Skeletal muscle satellite cell (primary cell): ENCODE measurements around the gene DIAPH3.
A peak's percentile ranks its signal among the peaks of the same experiment; 100 is the strongest.

ENCODE experiments used
- H3K27me3 ChIP-seq: 2 replicates; pipeline ENCODE4 v1.7.0; 2013; ENCODE audit warnings: low read length; ENCODE audit not compliant: control insufficient read depth, insufficient read depth
- H3K36me3 ChIP-seq: 2 replicates; pipeline ENCODE4 v1.7.0; 2013; ENCODE audit warnings: mild to moderate bottlenecking, control low read depth, low read length; ENCODE audit not compliant: insufficient read depth
- H3K4me1 ChIP-seq: 2 replicates; pipeline ENCODE4 v1.7.0; 2013; ENCODE audit warnings: low read length; ENCODE audit not compliant: control insufficient read depth, insufficient read depth
- H3K4me2 ChIP-seq: 2 replicates; pipeline ENCODE4 v1.7.0; 2013; ENCODE audit warnings: mild to moderate bottlenecking, low read length
- H3K4me3 ChIP-seq: 2 replicates; pipeline ENCODE4 v1.7.0; 2013; ENCODE audit warnings: low read length
- H3K9ac ChIP-seq: 2 replicates; pipeline ENCODE4 v1.7.0; 2013; ENCODE audit warnings: mild to moderate bottlenecking, low read depth, low read length, moderate library complexity
- H3K9me3 ChIP-seq: replicated peaks from 2 replicates; pipeline ENCODE4 v1.7.0; 2013; ENCODE audit warnings: mild to moderate bottlenecking, control low read depth, low read length

DIAPH3 gene

GRCh38 chr13:60172111-60172510 is 8.4 kb upstream of the DIAPH3 start:
- Histone ChIP-seq H3K4me3 (no peak overlapping the region), H3K4me2 (no peak overlapping the region), H3K9ac (no peak overlapping the region), H3K4me1 (no peaks in the 10 kb centered on the region), H3K36me3 (no peaks in the 10 kb centered on the region), H3K9me3 (no peaks in the 10 kb centered on the region), H3K27me3 (peaks cover 12% of the 10 kb centered on the region)

GRCh38 chr13:60170414-60170813 is 6.7 kb upstream of the DIAPH3 start:
- no peaks in the 10 kb centered on the region for H3K9me3 ChIP-seq
- H3K27me3 ChIP-seq: peaks cover 12% of the 10 kb centered on the region
- H3K4me3 ChIP-seq: no peak overlapping the region
- H3K4me2 ChIP-seq: no peak overlapping the region
- no peaks in the 10 kb centered on the region for H3K36me3 ChIP-seq
- no peak overlapping the region for H3K9ac ChIP-seq
- H3K4me1 ChIP-seq: no peaks in the 10 kb centered on the region

GRCh38 chr13:60169239-60170031 is 5.7 kb upstream of the DIAPH3 start:
- no peak overlapping the region for H3K9ac ChIP-seq
- no peak overlapping the region for H3K4me3 ChIP-seq
- no peak overlapping the region for H3K4me2 ChIP-seq
- H3K36me3 ChIP-seq: no peaks in the 10 kb centered on the region
- H3K9me3 ChIP-seq: no peaks in the 10 kb centered on the region
- H3K27me3 ChIP-seq: peaks cover 10% of the 10 kb centered on the region
- H3K4me1 ChIP-seq: peaks cover 6% of the 10 kb centered on the region

- no peaks in the 10 kb centered on the region for H3K36me3 ChIP-seq
Observed at GRCh38 chr13:60167121-60167520, 3.4 kb upstream of the DIAPH3 start.

DNA sequence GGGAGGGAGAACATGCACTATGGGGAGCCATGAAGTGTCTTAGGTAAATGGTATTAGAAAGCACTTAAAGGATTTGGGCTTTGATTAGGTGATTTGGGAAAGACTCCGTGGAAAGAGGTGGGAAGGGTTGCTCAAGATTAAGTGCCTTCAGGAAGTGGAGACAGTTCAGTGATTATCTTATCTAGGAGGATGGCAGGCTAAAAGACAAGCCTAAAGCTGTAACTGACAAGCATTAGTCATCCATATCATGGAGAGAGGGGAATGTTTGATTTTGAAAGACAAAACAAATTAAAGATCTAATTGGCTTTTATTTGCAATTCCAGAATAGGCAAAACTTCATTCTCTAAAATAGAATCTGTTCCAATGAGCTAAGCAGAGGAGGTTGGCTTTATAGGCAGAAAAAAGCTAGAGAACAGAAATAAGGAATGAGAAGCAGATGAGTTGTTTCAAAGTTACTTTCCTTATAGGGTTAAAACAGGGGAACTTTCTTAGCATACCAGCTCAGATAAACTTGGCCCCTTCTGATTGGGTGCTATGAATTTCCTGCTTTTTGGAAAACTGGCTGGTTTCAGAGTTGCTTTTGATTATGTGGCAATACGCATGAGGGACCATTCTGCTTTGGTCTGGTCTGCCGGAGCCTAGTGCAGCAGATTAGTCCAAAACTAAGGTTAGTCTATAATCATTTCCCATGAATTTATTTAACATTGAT is 1.8 kb upstream of the DIAPH3 start:
- H3K9me3 ChIP-seq: no peaks in the 10 kb centered on the region
- no peaks in the 10 kb centered on the region for H3K27me3 ChIP-seq
- H3K4me2 ChIP-seq: no peak overlapping the region
- H3K4me3 ChIP-seq: no peak overlapping the region
- no peak overlapping the region for H3K9ac ChIP-seq
- H3K36me3 ChIP-seq: no peaks in the 10 kb centered on the region
- H3K4me1 ChIP-seq: peaks cover 13% of the 10 kb centered on the region

More at GRCh38 chr13:60167121-60167520, 3.4 kb upstream of the DIAPH3 start:
- Histone ChIP-seq H3K9me3 (no peaks in the 10 kb centered on the region), H3K27me3 (peaks cover 6% of the 10 kb centered on the region), H3K4me1 (peaks cover 9% of the 10 kb centered on the region), H3K9ac (no peak overlapping the region), H3K4me2 (no peak overlapping the region), H3K4me3 (no peak overlapping the region)

DNA sequence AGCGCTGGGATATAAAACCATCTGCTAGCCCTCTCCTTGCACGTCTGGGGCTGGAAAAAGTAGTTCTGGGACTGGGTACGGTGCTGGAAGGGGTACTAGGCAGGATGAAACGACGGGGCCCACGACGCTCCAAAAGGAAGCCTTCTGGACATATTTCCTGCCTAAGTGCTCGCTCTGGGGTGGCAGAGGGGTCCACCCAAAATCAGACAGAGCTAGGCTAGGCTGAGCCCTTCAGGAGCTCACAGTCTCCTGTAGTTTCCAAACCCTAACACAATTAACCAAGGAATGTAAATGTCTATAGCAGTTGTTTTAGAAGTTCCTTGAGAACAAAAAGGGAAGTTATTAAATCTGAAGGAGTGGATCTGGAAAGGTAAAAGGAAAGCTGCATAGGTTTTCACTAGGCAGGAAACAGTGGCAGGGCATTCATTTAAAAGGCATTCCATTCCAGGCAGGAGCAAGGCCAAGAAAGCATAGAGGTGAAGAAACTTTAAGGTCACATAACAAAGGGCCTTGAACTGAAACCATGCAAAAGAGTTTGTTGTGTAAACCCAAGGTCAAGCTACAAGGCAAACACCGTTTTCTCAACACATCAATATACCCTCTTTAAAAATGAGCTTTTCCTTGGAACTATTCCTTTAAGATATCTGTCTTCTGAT is 634 bp upstream of the DIAPH3 start:
- H3K4me1 ChIP-seq: peaks cover 13% of the 10 kb centered on the region
- H3K27me3 ChIP-seq: no peaks in the 10 kb centered on the region
- H3K9me3 ChIP-seq: no peaks in the 10 kb centered on the region
- H3K4me3 ChIP-seq: peak overlapping the region; percentile 88
- H3K9ac ChIP-seq: peak overlapping the region; percentile 91
- H3K4me2 ChIP-seq: peak overlapping the region; percentile 88
- H3K36me3 ChIP-seq: no peaks in the 10 kb centered on the region

GRCh38 chr13:60162096-60162495 is 1.6 kb downstream of the DIAPH3 start:
- no peaks in the 10 kb centered on the region for H3K27me3 ChIP-seq
- H3K9ac ChIP-seq: peak overlapping the region; percentile 91
- peaks cover 4% of the 10 kb centered on the region for H3K36me3 ChIP-seq
- H3K9me3 ChIP-seq: no peaks in the 10 kb centered on the region
- peaks cover 13% of the 10 kb centered on the region for H3K4me1 ChIP-seq
- peak overlapping the region; percentile 77 for H3K4me2 ChIP-seq
- peak overlapping the region; percentile 88 for H3K4me3 ChIP-seq

DNA sequence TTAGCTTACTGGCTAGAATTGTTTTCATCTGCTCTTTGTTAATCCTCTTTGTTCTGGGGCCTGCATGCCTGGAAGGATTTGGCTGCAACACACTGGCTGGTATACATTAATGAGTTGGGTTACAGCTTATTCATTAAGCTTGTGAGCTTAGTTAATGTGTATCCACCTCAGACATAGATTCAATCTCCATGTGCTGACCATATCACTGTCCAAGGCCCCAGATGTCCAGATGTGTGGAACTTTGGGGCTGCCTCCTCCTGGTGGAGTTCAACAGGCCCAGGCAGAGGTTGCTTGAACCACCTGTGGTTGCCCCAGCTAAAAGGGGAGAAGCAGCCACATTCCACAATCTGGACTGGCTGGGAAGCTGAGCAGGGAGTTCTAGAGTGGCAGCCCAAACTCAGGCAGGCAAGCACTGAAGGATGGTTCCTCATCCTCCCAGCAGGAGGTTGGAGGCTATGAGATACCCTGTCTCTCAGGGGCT is 5.4 kb downstream of the DIAPH3 start:
- no peak overlapping the region for H3K9ac ChIP-seq
- no peak overlapping the region for H3K4me2 ChIP-seq
- no peaks in the 10 kb centered on the region for H3K27me3 ChIP-seq
- no peak overlapping the region for H3K4me3 ChIP-seq
- H3K9me3 ChIP-seq: no peaks in the 10 kb centered on the region
- H3K4me1 ChIP-seq: peaks cover 7% of the 10 kb centered on the region
- peaks cover 4% of the 10 kb centered on the region for H3K36me3 ChIP-seq

DNA sequence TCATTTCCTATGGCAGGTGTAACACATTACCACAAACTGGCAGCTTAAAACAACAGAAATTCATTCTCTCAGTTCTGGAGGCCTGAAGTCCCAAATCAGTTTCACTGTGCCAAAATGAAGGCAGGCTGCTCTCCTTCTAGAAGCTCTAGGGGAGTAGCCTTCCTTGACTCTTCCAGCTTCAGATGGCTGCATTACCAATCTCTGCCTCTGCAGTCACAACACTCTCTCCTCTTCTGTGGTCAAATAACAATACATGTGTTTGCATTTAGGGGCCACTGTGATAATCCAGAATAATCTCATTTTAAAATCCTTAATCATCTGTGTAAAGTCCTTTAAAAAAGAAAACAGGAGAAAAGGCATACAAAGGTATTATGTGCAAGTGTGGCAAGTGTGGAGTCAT is 7.8 kb downstream of the DIAPH3 start:
- no peaks in the 10 kb centered on the region for H3K27me3 ChIP-seq
- no peak overlapping the region for H3K4me2 ChIP-seq
- H3K9ac ChIP-seq: no peak overlapping the region
- H3K36me3 ChIP-seq: peaks cover 4% of the 10 kb centered on the region
- no peak overlapping the region for H3K4me3 ChIP-seq
- no peaks in the 10 kb centered on the region for H3K9me3 ChIP-seq
- peaks cover 3% of the 10 kb centered on the region for H3K4me1 ChIP-seq

GRCh38 chr13:60152904-60153303 is 10.8 kb downstream of the DIAPH3 start:
- Histone ChIP-seq H3K4me3 (no peak overlapping the region), H3K4me2 (no peak overlapping the region), H3K9me3 (no peaks in the 10 kb centered on the region), H3K27me3 (no peaks in the 10 kb centered on the region), H3K4me1 (peaks cover 3% of the 10 kb centered on the region), H3K9ac (no peak overlapping the region), H3K36me3 (no peaks in the 10 kb centered on the region)

- peak overlapping the region; percentile 11 for H3K4me2 ChIP-seq
- H3K9ac ChIP-seq: no peak overlapping the region
- H3K27me3 ChIP-seq: no peaks in the 10 kb centered on the region
- no peaks in the 10 kb centered on the region for H3K9me3 ChIP-seq
- no peak overlapping the region for H3K4me3 ChIP-seq
- no peaks in the 10 kb centered on the region for H3K36me3 ChIP-seq
- peaks cover 3% of the 10 kb centered on the region for H3K4me1 ChIP-seq
Observed at GRCh38 chr13:60152114-60152513, 11.6 kb downstream of the DIAPH3 start.
